ENCODE measurements around the gene ATP13A3.

ATP13A3 gene

DNA sequence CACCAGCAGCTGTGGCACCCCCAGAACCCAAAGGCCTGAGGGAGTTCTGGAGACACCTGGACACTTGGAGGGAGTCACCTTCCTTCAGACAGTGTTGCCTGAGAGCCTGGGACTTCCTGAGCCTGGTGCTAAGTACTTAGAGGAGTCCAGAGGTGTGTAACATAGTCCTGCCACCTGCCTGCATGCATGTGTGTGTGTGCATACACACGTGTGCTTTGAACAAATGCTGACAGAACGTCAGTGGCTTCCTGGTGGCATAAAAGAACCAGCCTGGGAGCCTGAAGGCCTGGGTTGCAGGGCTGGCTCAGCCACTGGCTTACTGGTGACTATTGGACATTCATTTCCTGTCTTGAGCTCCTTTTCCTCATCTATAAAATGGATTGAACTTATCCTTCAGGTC lies 132.5 kb downstream of the ATP13A3 start:
- ChIA-PET POLR2A (ENCODE audit: low non-redundant PET) (no interaction called here), CTCF (interaction anchor here (0.7 kb wide), 2 partner anchors 21 to 57 kb away, joined by 3 to 6 read pairs; no protein-coding TSS in a partner anchor)
- no peak for TF ChIP-seq CTCF (conservative IDR thresholded peaks at IDR 0.05; ENCODE audit: low read depth)
- H3K27ac ChIP-seq, result no peak overlapping the region
- no peak for DNase-seq (ENCODE audit: low spot score)
